Liver (tissue), 9 donors: ENCODE measurements around the gene INPP5E. TPM values are rescaled to one million over a fixed set of nuclear protein-coding genes. Genes with fewer than 3 reads are reported as not detected.

Source experiments
- DNase-seq: peaks from one replicate; pipeline ENCODE4 v3.0.0-alpha.2; 2017; ENCODE audit warnings: low spot score
- H3K27ac ChIP-seq, 2 donors: one replicate each; pipeline ENCODE4 v1.7.0; 2013; ENCODE audit warnings: inconsistent platforms in 2 of 2, low read length in 2 of 2, control low read depth in 1 of 2, low read depth in 1 of 2, mild to moderate bottlenecking in 1 of 2
- H3K27me3 ChIP-seq, 4 donors: one replicate each; pipeline versions ENCODE4 v1.6.1 to v1.7.0; 2013; ENCODE audit warnings: low read length in 3 of 4, inconsistent platforms in 1 of 4, mild to moderate bottlenecking in 1 of 4, moderate library complexity in 1 of 4; ENCODE audit not compliant: control insufficient read depth in 4 of 4, insufficient read depth in 4 of 4
- H3K36me3 ChIP-seq, 4 donors: one replicate each; pipeline versions ENCODE4 v1.6.1 to v1.7.0; 2013; ENCODE audit warnings: low read length in 3 of 4, mild to moderate bottlenecking in 3 of 4, low read depth in 1 of 4, moderate library complexity in 1 of 4; ENCODE audit not compliant: control insufficient read depth in 4 of 4, insufficient read depth in 3 of 4
- H3K4me1 ChIP-seq, 4 donors: one replicate each; pipeline versions ENCODE4 v1.6.1 to v1.7.0; 2013; ENCODE audit warnings: low read length in 3 of 4, mild to moderate bottlenecking in 3 of 4, moderate library complexity in 1 of 4; ENCODE audit not compliant: control insufficient read depth in 4 of 4, insufficient read depth in 4 of 4
- H3K4me3 ChIP-seq, 3 donors: one replicate each; pipeline versions ENCODE4 v1.6.1 to v1.7.0; 2013; ENCODE audit warnings: low read length in 3 of 3, control low read depth in 1 of 3, low read depth in 1 of 3, mild to moderate bottlenecking in 1 of 3
- H3K9ac ChIP-seq, 2 donors: one replicate each; pipeline ENCODE4 v1.7.0; 2013; ENCODE audit warnings: low read length in 2 of 2, mild to moderate bottlenecking in 2 of 2, moderate library complexity in 2 of 2, control low read depth in 1 of 2, low read depth in 1 of 2
- H3K9me3 ChIP-seq, 4 donors: one replicate each; pipeline versions ENCODE4 v1.6.1 to v1.7.0; 2013; ENCODE audit warnings: low read length in 3 of 4; ENCODE audit not compliant: control insufficient read depth in 4 of 4
- ATF3 ChIP-seq: IDR thresholded peaks from 2 replicates; pipeline ENCODE4 v1.6.1; 2016; ENCODE audit warnings: antibody characterized with exemption
- EGR1 ChIP-seq, 2 donors: IDR thresholded peaks; 2 replicates each; pipeline ENCODE4 v1.6.1; 2016 to 2018; ENCODE audit warnings: antibody characterized with exemption in 2 of 2, low read depth in 2 of 2
- FOXA1 ChIP-seq: IDR thresholded peaks from 2 replicates; pipeline ENCODE4 v1.6.1; 2016; ENCODE audit warnings: antibody characterized with exemption
- FOXA2 ChIP-seq: IDR thresholded peaks from 2 replicates; pipeline ENCODE4 v1.6.1; 2016; ENCODE audit warnings: antibody characterized with exemption
- GABPA ChIP-seq, 2 donors: IDR thresholded peaks in 1 of 2; conservative IDR thresholded peaks in 1 of 2; 2 replicates each; pipeline ENCODE4 v1.6.1; 2016; ENCODE audit warnings: antibody characterized with exemption in 2 of 2, mild to moderate bottlenecking in 1 of 2, moderate library complexity in 1 of 2
- HNF4A ChIP-seq, 2 donors: conservative IDR thresholded peaks; 2 replicates each; pipeline ENCODE4 v1.6.1; 2016; ENCODE audit warnings: antibody characterized with exemption in 2 of 2, mild to moderate bottlenecking in 2 of 2
- HNF4G ChIP-seq: IDR thresholded peaks from 2 replicates; pipeline ENCODE4 v1.6.1; 2016; ENCODE audit warnings: antibody characterized with exemption
- JUND ChIP-seq, 2 donors: IDR thresholded peaks; 2 replicates each; pipeline ENCODE4 v1.6.1; 2016; ENCODE audit warnings: antibody characterized with exemption in 2 of 2
- MAX ChIP-seq: IDR thresholded peaks from 2 replicates; pipeline ENCODE4 v1.6.1; 2016; ENCODE audit warnings: antibody characterized with exemption
- NR2F2 ChIP-seq: IDR thresholded peaks from 2 replicates; pipeline ENCODE4 v1.6.1; 2016; ENCODE audit warnings: antibody characterized with exemption
- RAD21 ChIP-seq, 2 donors: IDR thresholded peaks; 2 replicates each; pipeline ENCODE4 v1.6.1; 2016; ENCODE audit warnings: antibody characterized with exemption in 2 of 2, mild to moderate bottlenecking in 2 of 2
- REST ChIP-seq: IDR thresholded peaks from 2 replicates; pipeline ENCODE4 v1.6.1; 2016; ENCODE audit warnings: antibody characterized with exemption, mild to moderate bottlenecking
- RXRA ChIP-seq, 2 donors: IDR thresholded peaks; 2 replicates each; pipeline ENCODE4 v1.6.1; 2017 to 2018; ENCODE audit warnings: antibody characterized with exemption in 2 of 2, mild to moderate bottlenecking in 1 of 2
- SP1 ChIP-seq: IDR thresholded peaks from 2 replicates; pipeline ENCODE4 v1.6.1; 2018; ENCODE audit warnings: antibody characterized with exemption, mild to moderate bottlenecking
- TAF1 ChIP-seq: conservative IDR thresholded peaks from 2 replicates; pipeline ENCODE4 v1.6.1; 2016; ENCODE audit warnings: antibody characterized with exemption, mild to moderate bottlenecking
- YY1 ChIP-seq: IDR thresholded peaks from 2 replicates; pipeline ENCODE4 v1.6.1; 2016; ENCODE audit warnings: antibody characterized with exemption, mild to moderate bottlenecking
- WGBS: extraction: QIAGEN DNeasy Blood & Tissue Kit; methylation state at CpG from one replicate; pipeline ENCODE4 v1.1.7; 2013; 5-methylcytosine and 5-hydroxymethylcytosine counted together
- polyA plus RNA-seq, 2 donors: library from polyadenylated mRNA; stranded (reverse) in 1 of 2; unstranded in 1 of 2; fragments of 200-250 nt in 1 of 2; fragments of >200 nt in 1 of 2; fragmentation: Nextera tagmentation in 1 of 2; extraction: Ambion mirVana in 1 of 2; gene quantifications; one replicate each; pipeline versions ENCODE4 v1.2.1 to v1.2.3, GENCODE V29; 2013 to 2015
- total RNA-seq, 2 donors: library from RNA; depleted of rRNA; stranded (reverse); fragments of >200 nt; gene quantifications; one replicate each; pipeline ENCODE4 v1.2.3, GENCODE V29; 2014
- TF ChIP-seq, protein P1 (sequence below): fragments of 150-350 bp; IDR thresholded peaks from 2 replicates; pipeline ENCODE4 v1.5.1; 2017; ENCODE audit warnings: improper control_type of control experiment, low read depth, low read length; ENCODE audit not compliant: missing input control
- TF ChIP-seq, protein P2 (sequence below): IDR thresholded peaks from 2 replicates; pipeline ENCODE4 v1.6.1; 2016; ENCODE audit warnings: antibody characterized with exemption
- donor health status: healthy.
- donor health status: healthy.
- donor health status: healthy.
- donor health status: healthy.
- donor health status: healthy.

INPP5E gene
- total and polyA plus RNA-seq, 4 donors = 1.0 to 3.3 (median 2.9) TPM

DNA sequence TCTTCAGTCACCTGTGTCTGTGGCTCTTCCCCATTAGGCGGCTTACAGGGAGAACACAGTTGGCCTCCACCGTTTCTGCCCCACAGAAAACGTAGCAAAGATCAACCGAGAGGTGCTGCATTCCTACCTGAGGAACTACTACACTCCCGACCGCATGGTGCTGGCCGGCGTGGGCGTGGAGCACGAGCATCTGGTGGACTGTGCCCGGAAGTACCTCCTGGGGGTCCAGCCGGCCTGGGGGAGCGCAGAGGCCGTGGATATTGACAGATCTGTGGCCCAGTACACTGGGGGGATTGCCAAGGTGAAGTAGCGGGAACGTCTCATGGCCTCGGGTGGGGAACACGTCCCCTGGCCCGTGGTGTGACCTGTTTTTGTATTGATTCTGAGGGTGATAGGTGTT is 22.7 kb downstream of the INPP5E start:
- DNase-seq = no peak
- WGBS = 94% methylated on average over 19 of the region's 19 CpGs
- Histone ChIP-seq H3K27me3 (no peaks in the 10 kb centered on the region), H3K27ac (no peak overlapping the region), H3K9ac (no peak overlapping the region), H3K4me3 (no peak overlapping the region), H3K9me3 (no peaks in the 10 kb centered on the region), H3K4me1 (peaks cover 2 to 14% (median 9%) of the 10 kb centered on the region in 4 donors), H3K36me3 (peaks cover 21 to 76% (median 41%) of the 10 kb centered on the region in 4 donors)
- TF ChIP-seq HNF4G = no peak

GRCh38 chr9:136416427-136416826 is 23.2 kb downstream of the INPP5E start:
- Histone ChIP-seq H3K27ac (no peak overlapping the region), H3K4me1 (peaks cover 2 to 19% (median 14%) of the 10 kb centered on the region in 4 donors), H3K4me3 (no peak overlapping the region), H3K9me3 (no peaks in the 10 kb centered on the region), H3K36me3 (peaks cover 18 to 73% (median 40%) of the 10 kb centered on the region in 4 donors), H3K27me3 (no peaks in the 10 kb centered on the region), H3K9ac (no peak overlapping the region)
- DNase-seq = no peak
- TF ChIP-seq ATF3 (no peak), RXRA (IDR thresholded peaks at IDR 0.05) (no peak), YY1 (no peak), FOXA2 (no peak), HNF4A (conservative IDR thresholded peaks at IDR 0.05) (no peak), MAX (no peak), REST (no peak), HNF4G (no peak), GABPA (IDR thresholded peaks at IDR 0.05 in 1 of 2, conservative IDR thresholded peaks at IDR 0.05 in 1 of 2) (no peak), TAF1 (no peak), RAD21 (IDR thresholded peaks at IDR 0.05) (no peak), SP1 (no peak), FOXA1 (no peak), EGR1 (IDR thresholded peaks at IDR 0.05; ENCODE audit: low read depth in 2 of 2) (no peak), JUND (IDR thresholded peaks at IDR 0.05) (no peak), NR2F2 (no peak)
- TF ChIP-seq, protein P1, sequence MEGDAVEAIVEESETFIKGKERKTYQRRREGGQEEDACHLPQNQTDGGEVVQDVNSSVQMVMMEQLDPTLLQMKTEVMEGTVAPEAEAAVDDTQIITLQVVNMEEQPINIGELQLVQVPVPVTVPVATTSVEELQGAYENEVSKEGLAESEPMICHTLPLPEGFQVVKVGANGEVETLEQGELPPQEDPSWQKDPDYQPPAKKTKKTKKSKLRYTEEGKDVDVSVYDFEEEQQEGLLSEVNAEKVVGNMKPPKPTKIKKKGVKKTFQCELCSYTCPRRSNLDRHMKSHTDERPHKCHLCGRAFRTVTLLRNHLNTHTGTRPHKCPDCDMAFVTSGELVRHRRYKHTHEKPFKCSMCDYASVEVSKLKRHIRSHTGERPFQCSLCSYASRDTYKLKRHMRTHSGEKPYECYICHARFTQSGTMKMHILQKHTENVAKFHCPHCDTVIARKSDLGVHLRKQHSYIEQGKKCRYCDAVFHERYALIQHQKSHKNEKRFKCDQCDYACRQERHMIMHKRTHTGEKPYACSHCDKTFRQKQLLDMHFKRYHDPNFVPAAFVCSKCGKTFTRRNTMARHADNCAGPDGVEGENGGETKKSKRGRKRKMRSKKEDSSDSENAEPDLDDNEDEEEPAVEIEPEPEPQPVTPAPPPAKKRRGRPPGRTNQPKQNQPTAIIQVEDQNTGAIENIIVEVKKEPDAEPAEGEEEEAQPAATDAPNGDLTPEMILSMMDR = no peak
- TF ChIP-seq, protein P2, sequence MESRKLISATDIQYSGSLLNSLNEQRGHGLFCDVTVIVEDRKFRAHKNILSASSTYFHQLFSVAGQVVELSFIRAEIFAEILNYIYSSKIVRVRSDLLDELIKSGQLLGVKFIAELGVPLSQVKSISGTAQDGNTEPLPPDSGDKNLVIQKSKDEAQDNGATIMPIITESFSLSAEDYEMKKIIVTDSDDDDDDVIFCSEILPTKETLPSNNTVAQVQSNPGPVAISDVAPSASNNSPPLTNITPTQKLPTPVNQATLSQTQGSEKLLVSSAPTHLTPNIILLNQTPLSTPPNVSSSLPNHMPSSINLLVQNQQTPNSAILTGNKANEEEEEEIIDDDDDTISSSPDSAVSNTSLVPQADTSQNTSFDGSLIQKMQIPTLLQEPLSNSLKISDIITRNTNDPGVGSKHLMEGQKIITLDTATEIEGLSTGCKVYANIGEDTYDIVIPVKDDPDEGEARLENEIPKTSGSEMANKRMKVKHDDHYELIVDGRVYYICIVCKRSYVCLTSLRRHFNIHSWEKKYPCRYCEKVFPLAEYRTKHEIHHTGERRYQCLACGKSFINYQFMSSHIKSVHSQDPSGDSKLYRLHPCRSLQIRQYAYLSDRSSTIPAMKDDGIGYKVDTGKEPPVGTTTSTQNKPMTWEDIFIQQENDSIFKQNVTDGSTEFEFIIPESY = no peak
- 97% methylated on average over 8 of the region's 8 CpGs for WGBS
